Neural cell (in vitro differentiated cells): ENCODE data around the gene ARPC1B. TPM values are rescaled to one million over a fixed set of nuclear protein-coding genes. Genes with fewer than 3 reads are reported as not detected.

Source experiments
- H2AFZ ChIP-seq: fragments of 200-600, 300-800 bp; sonication (generic), shearing (Covaris generic); 2 replicates; pipeline ENCODE4 v1.6.0; 2014; ENCODE audit warnings: low read depth, mild to moderate bottlenecking, antibody characterized with exemption, low read length, moderate library complexity
- H3F3A ChIP-seq: fragments of 200-600 bp; shearing (Covaris generic); 2 replicates; pipeline ENCODE4 v1.6.1; 2016; ENCODE audit warnings: mild to moderate bottlenecking, moderate library complexity, mixed read lengths, antibody characterized with exemption, low read length; ENCODE audit not compliant: insufficient read depth, poor library complexity, severe bottlenecking
- H3K27ac ChIP-seq: fragments of 200-600, 300-800 bp; sonication (generic), shearing (Covaris generic); 2 replicates; pipeline ENCODE4 v1.5.1; 2014; ENCODE audit warnings: mild to moderate bottlenecking, low read length, moderate library complexity
- H3K27me3 ChIP-seq: fragments of 300-800, 200-600 bp; sonication (generic), shearing (Covaris generic); 2 replicates; pipeline ENCODE4 v1.6.0; 2014; ENCODE audit warnings: mild to moderate bottlenecking, low read depth, low read length, moderate library complexity; ENCODE audit not compliant: insufficient read depth
- H3K36me3 ChIP-seq: fragments of 300-800, 200-600 bp; sonication (generic), shearing (Covaris generic); 2 replicates; pipeline ENCODE4 v1.5.1; 2014; ENCODE audit warnings: mild to moderate bottlenecking, antibody characterized with exemption, low read length, moderate library complexity; ENCODE audit not compliant: insufficient read depth
- H3K4me2 ChIP-seq: fragments of 300-800, 200-600 bp; sonication (generic), shearing (Covaris generic); 2 replicates; pipeline ENCODE4 v1.6.0; 2014; ENCODE audit warnings: mild to moderate bottlenecking, low read length
- H3K4me3 ChIP-seq: fragments of 300-800, 200-600 bp; sonication (generic), shearing (Covaris generic); 2 replicates; pipeline ENCODE4 v1.5.1; 2014; ENCODE audit warnings: mild to moderate bottlenecking, low read length, moderate library complexity
- H3K79me2 ChIP-seq: fragments of 200-600 bp; shearing (Covaris generic); replicated peaks from 2 replicates; pipeline ENCODE4 v1.6.0; 2014; ENCODE audit warnings: mild to moderate bottlenecking, low read length, moderate library complexity; ENCODE audit not compliant: insufficient read depth
- H3K9ac ChIP-seq: fragments of 300-800, 200-600 bp; sonication (generic), shearing (Covaris generic); 2 replicates; pipeline ENCODE4 v1.6.1; 2016; ENCODE audit warnings: mild to moderate bottlenecking, low read length, mixed read lengths
- H3K9me2 ChIP-seq: fragments of 200-600 bp; shearing (Covaris generic); 2 replicates; pipeline ENCODE4 v1.6.1; 2016; ENCODE audit warnings: mild to moderate bottlenecking, low read length, mixed read lengths; ENCODE audit not compliant: insufficient read depth
- H3K9me3 ChIP-seq: fragments of 200-600, 300-800 bp; sonication (generic), shearing (Covaris generic); 2 replicates; pipeline ENCODE4 v1.6.1; 2016; ENCODE audit warnings: mild to moderate bottlenecking, mixed run types, low read length, moderate library complexity, mixed read lengths
- H4K20me1 ChIP-seq: fragments of 200-600 bp; shearing (Covaris generic); 2 replicates; pipeline ENCODE4 v1.6.1; 2016; ENCODE audit warnings: mild to moderate bottlenecking, mixed run types; ENCODE audit not compliant: insufficient read depth
- CTCF ChIP-seq: fragments of 450-650 bp; IDR thresholded peaks from 2 replicates; pipeline ENCODE4 v1.5.1; 2014; ENCODE audit warnings: antibody characterized with exemption, mild to moderate bottlenecking, moderate library complexity; ENCODE audit not compliant: poor library complexity, severe bottlenecking
- EP300 ChIP-seq: fragments of 450-650 bp; conservative IDR thresholded peaks from 2 replicates; pipeline ENCODE4 v1.6.1; 2014; ENCODE audit warnings: antibody characterized with exemption, mild to moderate bottlenecking, moderate library complexity; ENCODE audit not compliant: poor library complexity, severe bottlenecking
- EZH2 ChIP-seq: fragments of 200-600, 300-800 bp; shearing (Covaris generic), sonication (generic); IDR thresholded peaks from 2 replicates; pipeline ENCODE4 v1.6.1; 2014; ENCODE audit warnings: antibody characterized with exemption, low read length, borderline replicate concordance, mild to moderate bottlenecking; ENCODE audit not compliant: insufficient read depth, poor library complexity, severe bottlenecking
- MXI1 ChIP-seq: fragments of 450-650 bp; conservative IDR thresholded peaks from 2 replicates; pipeline ENCODE4 v1.6.1; 2014; ENCODE audit warnings: antibody characterized with exemption, mild to moderate bottlenecking; ENCODE audit not compliant: poor library complexity, severe bottlenecking
- POLR2AphosphoS5 ChIP-seq: IDR thresholded peaks from 2 replicates; pipeline ENCODE4 v1.6.1; 2012
- RAD21 ChIP-seq: fragments of 450-650 bp; conservative IDR thresholded peaks from 2 replicates; pipeline ENCODE4 v1.6.1; 2014; ENCODE audit warnings: antibody characterized with exemption, mild to moderate bottlenecking, moderate library complexity
- REST ChIP-seq: IDR thresholded peaks from 2 replicates; pipeline ENCODE4 v1.6.1; 2012; ENCODE audit warnings: borderline replicate concordance
- SMC3 ChIP-seq: fragments of 450-650 bp; conservative IDR thresholded peaks from 2 replicates; pipeline ENCODE4 v1.6.1; 2014; ENCODE audit warnings: antibody characterized with exemption, mild to moderate bottlenecking, moderate library complexity; ENCODE audit not compliant: poor library complexity
- TAF1 ChIP-seq: IDR thresholded peaks from 2 replicates; pipeline ENCODE4 v1.6.1; 2012; ENCODE audit warnings: low read depth
- polyA plus RNA-seq: library from polyadenylated mRNA; depleted of rRNA; stranded (reverse); fragments of >200 nt; gene quantifications from 2 replicates; pipeline ENCODE4 v1.2.3, GENCODE V29; 2014

The ARPC1B gene
- polyA plus RNA-seq, 1 donor from 2014 or later = 1.7 TPM

GRCh38 chr7:99363286-99363685, 11.2 kb upstream of the ARPC1B start:
- H3K36me3 ChIP-seq = peaks cover 3% of the 10 kb centered on the region

GRCh38 chr7:99365318-99366141, 9.0 kb upstream of the ARPC1B start:
- no peak overlapping the region for H2AFZ ChIP-seq
- no peak overlapping the region for H3K27ac ChIP-seq
- no peaks in the 10 kb centered on the region for H3K9me2 ChIP-seq
- H3K4me3 ChIP-seq = no peak overlapping the region
- no peaks in the 10 kb centered on the region for H4K20me1 ChIP-seq
- H3K36me3 ChIP-seq = peaks cover 3% of the 10 kb centered on the region
- H3K4me2 ChIP-seq = no peak overlapping the region
- H3K9me3 ChIP-seq = no peaks in the 10 kb centered on the region
- no peak overlapping the region for H3K9ac ChIP-seq
- H3F3A ChIP-seq = no peaks in the 10 kb centered on the region
- no peaks in the 10 kb centered on the region for H3K79me2 ChIP-seq
- no peaks in the 10 kb centered on the region for H3K27me3 ChIP-seq
- no peak for TF ChIP-seq CTCF
- no peak for TF ChIP-seq MXI1
- no peak for TF ChIP-seq RAD21
- TF ChIP-seq SMC3 = no peak
- TF ChIP-seq EP300 = no peak
- TF ChIP-seq TAF1 = no peak
- no peak for TF ChIP-seq EZH2

More at GRCh38 chr7:99363286-99363685, 11.2 kb upstream of the ARPC1B start:
- H3K79me2 ChIP-seq = no peaks in the 10 kb centered on the region
- TF ChIP-seq EP300 (no peak), EZH2 (no peak), RAD21 (no peak), TAF1 (no peak), CTCF (no peak), POLR2AphosphoS5 (no peak), MXI1 (no peak), REST (no peak)
- no peak overlapping the region for H2AFZ ChIP-seq
- H3K4me2 ChIP-seq = no peak overlapping the region
- H3K9ac ChIP-seq = no peak overlapping the region
- no peak overlapping the region for H3K27ac ChIP-seq
- H3K9me2 ChIP-seq = no peaks in the 10 kb centered on the region
- no peaks in the 10 kb centered on the region for H3F3A ChIP-seq
- no peaks in the 10 kb centered on the region for H4K20me1 ChIP-seq
- no peaks in the 10 kb centered on the region for H3K9me3 ChIP-seq
- no peak overlapping the region for H3K4me3 ChIP-seq
- no peaks in the 10 kb centered on the region for H3K27me3 ChIP-seq
